Thyroid gland (tissue), 4 donors: ENCODE data around the gene OMP.

Experiments
- POLR2A ChIP-seq, 2 donors: fragments of 450-650 bp; IDR thresholded peaks; one replicate each; pipeline ENCODE4 v1.6.1; 2017; ENCODE audit warnings: antibody characterized with exemption in 2 of 2, mild to moderate bottlenecking in 2 of 2, moderate library complexity in 1 of 2
- TF ChIP-seq, protein P1 (sequence below), 6 experiments: fragments of 200-600 bp in 3 of 6; fragments of 450-650 bp in 3 of 6; sonication (generic) in 3 of 6; IDR thresholded peaks; one replicate each; pipeline ENCODE4 v1.5.1; 2016 to 2019; ENCODE audit warnings: antibody characterized with exemption in 6 of 6, mild to moderate bottlenecking in 2 of 6, inconsistent platforms in 1 of 6, moderate library complexity in 1 of 6

DNA sequence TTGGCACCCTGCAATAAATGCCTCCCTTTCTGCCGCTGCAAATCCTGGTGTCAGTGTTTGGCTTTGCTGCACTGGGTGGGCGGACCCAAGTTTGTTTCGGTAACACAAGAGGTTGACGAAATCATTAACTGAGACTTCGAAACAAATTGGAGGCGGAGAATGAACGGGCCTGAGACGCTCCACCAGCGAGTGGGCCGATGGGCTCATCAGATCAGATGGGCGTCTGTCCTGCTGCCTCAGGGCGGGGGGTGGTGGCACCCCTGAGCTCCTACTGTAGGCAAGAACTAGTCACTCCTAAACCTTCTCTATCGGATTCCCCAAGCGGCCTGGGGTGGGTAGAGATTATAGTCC, 36.8 kb upstream of the OMP start:
- TF ChIP-seq, protein P1, sequence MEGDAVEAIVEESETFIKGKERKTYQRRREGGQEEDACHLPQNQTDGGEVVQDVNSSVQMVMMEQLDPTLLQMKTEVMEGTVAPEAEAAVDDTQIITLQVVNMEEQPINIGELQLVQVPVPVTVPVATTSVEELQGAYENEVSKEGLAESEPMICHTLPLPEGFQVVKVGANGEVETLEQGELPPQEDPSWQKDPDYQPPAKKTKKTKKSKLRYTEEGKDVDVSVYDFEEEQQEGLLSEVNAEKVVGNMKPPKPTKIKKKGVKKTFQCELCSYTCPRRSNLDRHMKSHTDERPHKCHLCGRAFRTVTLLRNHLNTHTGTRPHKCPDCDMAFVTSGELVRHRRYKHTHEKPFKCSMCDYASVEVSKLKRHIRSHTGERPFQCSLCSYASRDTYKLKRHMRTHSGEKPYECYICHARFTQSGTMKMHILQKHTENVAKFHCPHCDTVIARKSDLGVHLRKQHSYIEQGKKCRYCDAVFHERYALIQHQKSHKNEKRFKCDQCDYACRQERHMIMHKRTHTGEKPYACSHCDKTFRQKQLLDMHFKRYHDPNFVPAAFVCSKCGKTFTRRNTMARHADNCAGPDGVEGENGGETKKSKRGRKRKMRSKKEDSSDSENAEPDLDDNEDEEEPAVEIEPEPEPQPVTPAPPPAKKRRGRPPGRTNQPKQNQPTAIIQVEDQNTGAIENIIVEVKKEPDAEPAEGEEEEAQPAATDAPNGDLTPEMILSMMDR (IDR thresholded peaks at IDR 0.05), result no peak
- TF ChIP-seq POLR2A (IDR thresholded peaks at IDR 0.05), result peak in 1 of 2 donors; percentile 44
